Activated CD4-positive, alpha-beta T cell treated with anti-CD3 and anti-CD28 coated beads for 36 hours (primary cell): ENCODE measurements around the gene TPRKB. TPM values are rescaled to one million over a fixed set of nuclear protein-coding genes. Genes with fewer than 3 reads are reported as not detected.
"Not testable (repeated sequence)": the region's sequence is repeated elsewhere in the genome, so short reads cannot be mapped to it uniquely, and the experiment has no call there.

Source experiments
- ATAC-seq: fragments of 200-7000 bp; cut with Tn5 transposase; one replicate; pipeline ENCODE4 v1.10.0; 2021; ENCODE audit warnings: mild to moderate bottlenecking, moderate library complexity
- CTCF ChIA-PET: fragments of 350-600 bp; sonication (Branson Sonifier 250); formaldehyde crosslinking; loops from one replicate; lab custom pipeline; 2021; ENCODE audit warnings: antibody characterized with exemption; lab: Charles Lee
- POLR2A ChIA-PET: fragments of 350-600 bp; sonication (Branson Sonifier 250); formaldehyde crosslinking; loops from one replicate; lab custom pipeline; 2021; ENCODE audit warnings: antibody characterized with exemption, inconsistent platforms; lab: Charles Lee
- DNase-seq: peaks from one replicate; pipeline ENCODE4 v3.0.0-alpha.2; 2020
- H3K27ac Mint-ChIP-seq: one replicate; pipeline ENCODE4 v1.8.0; 2021; ENCODE audit warnings: mixed read lengths
- H3K27me3 Mint-ChIP-seq: one replicate; pipeline ENCODE4 v1.8.0; 2021; ENCODE audit warnings: mixed read lengths
- H3K36me3 Mint-ChIP-seq: one replicate; pipeline ENCODE4 v1.8.0; 2021; ENCODE audit warnings: low read depth, mixed read lengths
- H3K4me1 Mint-ChIP-seq: one replicate; pipeline ENCODE4 v1.8.0; 2021; ENCODE audit warnings: mixed read lengths
- H3K4me3 Mint-ChIP-seq: one replicate; pipeline ENCODE4 v1.8.0; 2021; ENCODE audit warnings: mild to moderate bottlenecking, moderate library complexity, mixed read lengths
- H3K9me3 Mint-ChIP-seq: one replicate; pipeline ENCODE4 v1.8.0; 2021; ENCODE audit warnings: low read depth, mixed read lengths
- intact Hi-C, 2 experiments: fragments of 100-400 bp; cut with DNase I in 1 of 2; cut with micrococcal nuclease in 1 of 2; formaldehyde crosslinking; loops; one replicate each; pipeline versions ENCODE4 v1.14.2 to v1.15.1; 2022 to 2024; cut with DNase I, micrococcal nuclease
- total RNA-seq, 2 experiments: library from RNA; stranded (reverse); gene quantifications; one replicate each; pipeline ENCODE4 v1.2.3, GENCODE V29; 2021

The TPRKB gene
- total RNA-seq, 2 experiments from 2014 or later = 23.3 to 35.3 TPM

GRCh38 chr2:73739101-73739500 lies 2.0 kb upstream of the TPRKB start:
- intact Hi-C loops = no loop called here
- peaks cover 14% of the 10 kb centered on the region for H3K4me1 Mint-ChIP-seq
- no peak overlapping the region for H3K27ac Mint-ChIP-seq
- DNase-seq = no peak
- no peak overlapping the region for H3K4me3 Mint-ChIP-seq
- peaks cover 4% of the 10 kb centered on the region for H3K9me3 Mint-ChIP-seq
- ChIA-PET POLR2A (interaction anchor here (0.9 kb wide), 1 partner anchor 408 kb away, joined by 3 read pairs; the partner anchor contains the start of gene BOLA3), CTCF (no interaction called here)
- H3K36me3 Mint-ChIP-seq = peaks cover 17% of the 10 kb centered on the region
- no peaks in the 10 kb centered on the region for H3K27me3 Mint-ChIP-seq
- ATAC-seq = no peak

DNA sequence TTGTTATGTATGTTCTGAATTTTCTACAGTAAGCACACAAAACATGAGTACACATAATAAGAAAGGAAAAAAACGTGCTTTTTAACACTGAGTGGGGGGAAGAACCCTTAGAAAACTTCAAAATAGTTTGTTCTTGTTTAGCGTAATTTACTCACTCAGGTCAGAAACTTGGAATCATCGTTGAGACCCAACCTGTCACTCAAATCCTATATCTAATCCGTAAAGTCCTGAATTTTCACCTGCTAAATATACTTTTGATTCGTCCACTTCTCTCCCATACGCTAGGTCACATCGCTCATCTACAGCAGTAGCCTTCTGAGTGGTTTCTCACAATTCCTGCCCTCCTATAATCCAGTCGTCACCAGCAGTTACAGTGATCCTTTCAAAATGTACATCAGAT lies 767 bp downstream of the TPRKB start:
- intact Hi-C loops = loop anchor here (2.0 kb wide), 4 partner anchors 248 to 736 kb away; partner anchors contain the start of genes MRPL53 (in 1 of the 2), PRADC1 (in 1 of the 2) and TET3 (in 1 of the 2)
- Mint-ChIP-seq H3K4me3 (peak overlapping the region; percentile 92), H3K4me1 (peaks cover 14% of the 10 kb centered on the region), H3K27ac (peak overlapping the region; percentile 87), H3K36me3 (peaks cover 34% of the 10 kb centered on the region), H3K27me3 (no peaks in the 10 kb centered on the region), H3K9me3 (peaks cover 4% of the 10 kb centered on the region)
- DNase-seq (no peak), ATAC-seq (no peak)
- ChIA-PET CTCF (interaction anchor here (0.6 to 1.4 kb wide), 2 partner anchors 11 to 780 kb away, joined by 3 to 6 read pairs; no protein-coding TSS in a partner anchor), POLR2A (interaction anchor here (0.6 to 1.3 kb wide), 4 partner anchors 13 to 502 kb away, joined by 3 to 5 read pairs (median 4); partner anchors contain the start of gene CCT7)

DNA sequence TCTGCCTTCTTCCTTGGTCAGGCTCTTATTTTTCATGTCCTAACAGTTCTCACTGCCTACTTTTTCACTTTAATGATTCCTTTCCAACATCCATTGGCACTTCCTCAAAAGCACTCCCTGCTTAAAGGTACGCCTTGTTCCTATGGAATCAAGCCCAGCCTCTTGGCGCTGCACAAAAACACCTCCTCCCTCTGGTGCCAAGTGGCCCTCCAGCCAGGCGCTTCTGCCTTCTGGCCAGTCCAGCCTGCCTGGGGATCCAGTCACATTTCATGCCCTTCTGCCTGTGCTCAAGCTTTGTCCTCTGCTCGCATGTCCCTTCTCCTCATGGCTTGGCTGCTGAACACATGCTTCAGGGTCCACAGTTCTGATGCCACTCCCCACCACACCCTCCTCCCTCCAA lies 6.3 kb downstream of the TPRKB start:
- H3K4me3 Mint-ChIP-seq = no peak overlapping the region
- DNase-seq = no peak
- H3K9me3 Mint-ChIP-seq = no peaks in the 10 kb centered on the region
- H3K36me3 Mint-ChIP-seq = peaks cover 40% of the 10 kb centered on the region
- ChIA-PET POLR2A (no interaction called here), CTCF (no interaction called here)
- peak overlapping the region; percentile 43 for H3K27ac Mint-ChIP-seq
- ATAC-seq = no peak
- H3K4me1 Mint-ChIP-seq = no peaks in the 10 kb centered on the region
- intact Hi-C loops = no loop called here
- H3K27me3 Mint-ChIP-seq = no peaks in the 10 kb centered on the region

- Mint-ChIP-seq H3K4me3 (no peak overlapping the region), H3K4me1 (no peaks in the 10 kb centered on the region), H3K27me3 (no peaks in the 10 kb centered on the region), H3K9me3 (no peaks in the 10 kb centered on the region), H3K36me3 (peaks cover 37% of the 10 kb centered on the region), H3K27ac (no peak overlapping the region)
- ChIA-PET POLR2A (no interaction called here), CTCF (no interaction called here)
- DNase-seq (no peak), ATAC-seq (no peak)
- intact Hi-C loops = no loop called here
Measured at GRCh38 chr2:73728711-73729110, 8.4 kb downstream of the TPRKB start.

GRCh38 chr2:73728043-73728442 lies 9.1 kb downstream of the TPRKB start:
- Mint-ChIP-seq H3K4me3 (no peak overlapping the region), H3K4me1 (no peaks in the 10 kb centered on the region), H3K36me3 (peaks cover 31% of the 10 kb centered on the region), H3K27me3 (no peaks in the 10 kb centered on the region), H3K27ac (no peak overlapping the region), H3K9me3 (no peaks in the 10 kb centered on the region)
- CTCF ChIA-PET = no interaction called here
- POLR2A ChIA-PET = no interaction called here
- ATAC-seq (no peak), DNase-seq (no peak)
- intact Hi-C loops = no loop called here

GRCh38 chr2:73726657-73727056 lies 10.5 kb downstream of the TPRKB start:
- intact Hi-C loops, CTCF ChIA-PET: not testable (repeated sequence)

DNA sequence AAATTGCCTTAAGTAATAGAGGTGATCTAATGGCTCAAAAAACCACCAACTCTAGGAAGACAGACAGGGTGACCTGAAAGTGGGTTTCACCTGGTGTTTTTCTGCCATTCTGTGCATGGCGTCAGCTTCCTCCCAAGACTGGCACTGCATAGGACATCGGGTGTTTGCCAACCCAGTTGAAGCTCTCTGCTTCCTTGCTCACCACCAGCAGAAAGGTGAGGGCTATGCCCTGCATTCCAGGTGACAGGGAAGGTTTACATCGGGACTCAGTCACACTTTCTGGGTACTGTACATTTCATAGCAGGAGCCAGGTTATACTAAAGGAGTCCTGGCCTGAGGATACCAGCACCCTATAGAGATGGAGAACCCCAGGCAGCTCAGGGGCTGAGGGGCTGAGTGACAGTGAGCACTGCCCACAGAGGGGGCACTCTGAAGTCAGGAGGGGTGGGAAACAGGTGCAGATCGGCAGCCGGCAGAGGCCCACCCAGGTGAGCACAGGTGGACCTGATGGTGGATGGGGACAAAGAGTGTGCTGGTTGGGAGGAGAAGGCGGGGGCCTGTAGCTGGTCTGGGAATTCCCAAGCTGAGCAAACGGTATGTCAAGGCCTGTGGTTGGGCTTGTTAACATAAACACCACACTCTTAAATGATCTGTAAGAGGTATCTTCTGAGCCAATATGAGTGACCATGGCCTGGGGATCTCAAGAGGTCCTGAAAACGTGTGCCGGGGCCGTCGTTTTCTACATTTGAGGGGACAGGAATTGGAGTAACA lies 18.1 kb downstream of the TPRKB start:
- peaks cover 9% of the 10 kb centered on the region for H3K9me3 Mint-ChIP-seq
- H3K4me3 Mint-ChIP-seq = no peak overlapping the region
- ATAC-seq = no peak
- intact Hi-C loops = no loop called here
- peaks cover 2% of the 10 kb centered on the region for H3K36me3 Mint-ChIP-seq
- no peak for DNase-seq
- ChIA-PET POLR2A (no interaction called here), CTCF (no interaction called here)
- H3K4me1 Mint-ChIP-seq = no peaks in the 10 kb centered on the region
- no peaks in the 10 kb centered on the region for H3K27me3 Mint-ChIP-seq
- peak overlapping the region; percentile 38 for H3K27ac Mint-ChIP-seq

More at GRCh38 chr2:73726657-73727056, 10.5 kb downstream of the TPRKB start:
- H3K9me3 Mint-ChIP-seq, POLR2A ChIA-PET, H3K27ac Mint-ChIP-seq, H3K4me1 Mint-ChIP-seq, H3K4me3 Mint-ChIP-seq, ATAC-seq, DNase-seq, H3K27me3 Mint-ChIP-seq: not testable (repeated sequence)
- peaks cover 21% of the 10 kb centered on the region for H3K36me3 Mint-ChIP-seq

- Mint-ChIP-seq H3K36me3 (peaks cover 2% of the 10 kb centered on the region), H3K4me3 (no peak overlapping the region), H3K27me3 (peaks cover 3% of the 10 kb centered on the region), H3K9me3 (peaks cover 14% of the 10 kb centered on the region), H3K27ac (no peak overlapping the region), H3K4me1 (no peaks in the 10 kb centered on the region)
- ATAC-seq = no peak
- intact Hi-C loops = no loop called here
- CTCF ChIA-PET = no interaction called here
- POLR2A ChIA-PET = no interaction called here
- DNase-seq = no peak
Measured at GRCh38 chr2:73718421-73718820, 18.7 kb downstream of the TPRKB start.

GRCh38 chr2:73717695-73718094 lies 19.4 kb downstream of the TPRKB start:
- H3K27me3 Mint-ChIP-seq, ATAC-seq, H3K4me1 Mint-ChIP-seq, POLR2A ChIA-PET, intact Hi-C loops, H3K4me3 Mint-ChIP-seq, DNase-seq, H3K27ac Mint-ChIP-seq, H3K36me3 Mint-ChIP-seq, CTCF ChIA-PET: not testable (repeated sequence)
- peaks cover 12% of the 10 kb centered on the region for H3K9me3 Mint-ChIP-seq

DNA sequence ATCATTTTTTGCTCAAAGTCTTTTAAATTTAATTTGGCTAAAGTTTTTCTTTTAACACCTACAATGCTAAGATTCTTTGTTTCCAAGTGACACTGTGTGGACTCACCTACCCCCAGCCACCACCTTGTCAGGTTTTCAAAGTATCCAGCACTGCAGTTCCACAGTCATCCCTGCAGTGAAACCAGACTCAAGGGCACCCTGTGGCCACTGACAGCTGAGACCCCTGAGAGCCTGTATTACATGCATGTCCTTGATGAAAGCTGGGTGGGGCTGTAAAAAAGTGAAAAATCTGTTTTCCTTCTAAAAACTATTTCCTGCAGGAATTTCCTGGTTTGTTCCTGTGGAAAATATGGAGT lies 19.9 kb downstream of the TPRKB start:
- intact Hi-C loops = no loop called here
- H3K4me1 Mint-ChIP-seq = no peaks in the 10 kb centered on the region
- no peak overlapping the region for H3K4me3 Mint-ChIP-seq
- ATAC-seq (no peak), DNase-seq (no peak)
- ChIA-PET POLR2A (no interaction called here), CTCF (no interaction called here)
- H3K9me3 Mint-ChIP-seq = peaks cover 12% of the 10 kb centered on the region
- H3K27ac Mint-ChIP-seq = no peak overlapping the region
- H3K36me3 Mint-ChIP-seq = peaks cover 2% of the 10 kb centered on the region
- H3K27me3 Mint-ChIP-seq = peaks cover 3% of the 10 kb centered on the region

- ATAC-seq (no peak), DNase-seq (no peak)
- H3K27ac Mint-ChIP-seq = no peak overlapping the region
- H3K4me1 Mint-ChIP-seq = no peaks in the 10 kb centered on the region
- ChIA-PET CTCF (no interaction called here), POLR2A (no interaction called here)
- H3K9me3 Mint-ChIP-seq = peaks cover 12% of the 10 kb centered on the region
- intact Hi-C loops = no loop called here
- peaks cover 2% of the 10 kb centered on the region for H3K36me3 Mint-ChIP-seq
- H3K4me3 Mint-ChIP-seq = no peak overlapping the region
- H3K27me3 Mint-ChIP-seq = peaks cover 3% of the 10 kb centered on the region
Measured at GRCh38 chr2:73716543-73717250, 20.4 kb downstream of the TPRKB start.

GRCh38 chr2:73714091-73714490 lies 23.1 kb downstream of the TPRKB start:
- POLR2A ChIA-PET = no interaction called here
- Mint-ChIP-seq H3K4me1 (no peaks in the 10 kb centered on the region), H3K9me3 (peaks cover 9% of the 10 kb centered on the region), H3K27me3 (peaks cover 9% of the 10 kb centered on the region), H3K36me3 (no peaks in the 10 kb centered on the region), H3K27ac (no peak overlapping the region), H3K4me3 (no peak overlapping the region)
- ATAC-seq = no peak
- no peak for DNase-seq
- intact Hi-C loops = no loop called here
- CTCF ChIA-PET = no interaction called here
